Skeletal muscle cell (primary cell): ENCODE results near the gene APCDD1L.

Experiments
- DNase-seq: peaks from one replicate; pipeline ENCODE4 v3.0.0-alpha.2; 2010; ENCODE audit warnings: low read depth
- H3K4me3 ChIP-seq: 2 replicates; pipeline ENCODE4 v1.5.1; 2011; ENCODE audit warnings: low read depth, mild to moderate bottlenecking, control low read depth, low read length, moderate library complexity

APCDD1L gene

GRCh38 chr20:58515233-58516212, at the start of gene APCDD1L:
TSS of gene APCDD1L (minus strand) at chr20:58515399. CDS start at chr20:58514707, 692 bp downstream.
- peak within 1 kb of the TSS; percentile 62 for H3K4me3 ChIP-seq
- DNase-seq: peak; percentile 28

- H3K4me3 ChIP-seq: no peak overlapping the region
- no peak for DNase-seq
Measured at GRCh38 chr20:58559368-58559729, 44.1 kb upstream of the APCDD1L start.

GRCh38 chr20:58558486-58559367, 43.5 kb upstream of the APCDD1L start:
- DNase-seq: no peak
- no peak overlapping the region for H3K4me3 ChIP-seq

- no peak overlapping the region for H3K4me3 ChIP-seq
- no peak for DNase-seq
Measured at GRCh38 chr20:58557733-58558342, 42.6 kb upstream of the APCDD1L start.

GRCh38 chr20:58556961-58557360, 41.8 kb upstream of the APCDD1L start:
- no peak overlapping the region for H3K4me3 ChIP-seq
- DNase-seq: no peak

GRCh38 chr20:58555078-58555765, 40.0 kb upstream of the APCDD1L start:
- no peak overlapping the region for H3K4me3 ChIP-seq
- DNase-seq: peak; percentile 77

GRCh38 chr20:58554541-58554940, 39.3 kb upstream of the APCDD1L start:
- H3K4me3 ChIP-seq: no peak overlapping the region
- DNase-seq: no peak

- peak; percentile 75 for DNase-seq
- H3K4me3 ChIP-seq: no peak overlapping the region
Measured at GRCh38 chr20:58553841-58554240, 38.6 kb upstream of the APCDD1L start.

- DNase-seq: no peak
- no peak overlapping the region for H3K4me3 ChIP-seq
Measured at GRCh38 chr20:58553166-58553696, 38.0 kb upstream of the APCDD1L start.

- DNase-seq: no peak
- no peak overlapping the region for H3K4me3 ChIP-seq
Measured at GRCh38 chr20:58552366-58552934, 37.3 kb upstream of the APCDD1L start.

- no peak for DNase-seq
Measured at GRCh38 chr20:58551631-58552030, 36.4 kb upstream of the APCDD1L start.

GRCh38 chr20:58550275-58551059, 35.3 kb upstream of the APCDD1L start:
- no peak overlapping the region for H3K4me3 ChIP-seq
- peak; percentile 42 for DNase-seq

More at GRCh38 chr20:58551631-58552030, 36.4 kb upstream of the APCDD1L start:
- H3K4me3 ChIP-seq: no peak overlapping the region

- DNase-seq: no peak
- no peak overlapping the region for H3K4me3 ChIP-seq
Measured at GRCh38 chr20:58549231-58550209, 34.3 kb upstream of the APCDD1L start.

GRCh38 chr20:58547623-58548475, 32.6 kb upstream of the APCDD1L start:
- no peak overlapping the region for H3K4me3 ChIP-seq
- no peak for DNase-seq

- no peak for DNase-seq
- no peak overlapping the region for H3K4me3 ChIP-seq
Measured at GRCh38 chr20:58546756-58547622, 31.8 kb upstream of the APCDD1L start.
